ENCODE results near the gene SPRY4.
A peak's percentile ranks its signal among the peaks of the same experiment; 100 is the strongest.
"Not testable (repeated sequence)": the region's sequence is repeated elsewhere in the genome, so short reads cannot be mapped to it uniquely, and the experiment has no call there.

SPRY4 gene

DNA sequence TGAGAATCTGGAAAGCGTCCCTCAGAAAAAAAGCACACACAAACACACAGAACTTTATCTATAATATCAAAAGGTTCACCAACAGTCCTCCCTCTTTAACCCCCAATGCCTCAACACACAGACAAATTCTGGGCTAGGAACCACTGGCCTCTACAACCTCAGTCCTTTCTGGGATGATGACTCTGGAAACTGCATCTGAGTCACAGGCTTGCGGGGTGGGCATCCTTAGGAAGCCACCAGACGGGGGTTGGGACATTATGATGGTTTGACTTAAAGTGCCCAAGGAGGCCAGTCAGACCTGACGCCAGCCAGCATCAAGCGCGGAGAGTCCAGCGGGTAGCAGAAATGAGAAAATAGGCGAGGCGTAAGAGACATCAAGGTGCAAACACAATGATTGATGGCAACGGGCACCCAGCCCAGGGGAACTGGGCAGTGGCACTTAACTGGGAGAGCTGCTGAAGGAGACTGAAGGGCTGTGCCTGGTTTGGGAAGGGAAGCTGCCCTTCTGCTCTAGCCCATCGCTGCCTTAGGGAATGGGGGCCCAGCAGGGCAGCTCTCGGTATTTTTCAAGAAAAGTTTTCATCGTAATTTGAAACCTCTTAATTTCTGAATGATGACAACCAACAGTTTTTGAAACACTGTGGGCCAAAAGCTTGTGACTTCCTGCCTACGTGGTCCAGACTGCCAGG lies 20.7 kb downstream of the SPRY4 start:
- DNase-seq (ENCODE audit: low read depth): no peak
- H3K4me3 ChIP-seq (replicated peaks; ENCODE audit: low read depth, low read length): no peak overlapping the region
- TF ChIP-seq, protein P1, sequence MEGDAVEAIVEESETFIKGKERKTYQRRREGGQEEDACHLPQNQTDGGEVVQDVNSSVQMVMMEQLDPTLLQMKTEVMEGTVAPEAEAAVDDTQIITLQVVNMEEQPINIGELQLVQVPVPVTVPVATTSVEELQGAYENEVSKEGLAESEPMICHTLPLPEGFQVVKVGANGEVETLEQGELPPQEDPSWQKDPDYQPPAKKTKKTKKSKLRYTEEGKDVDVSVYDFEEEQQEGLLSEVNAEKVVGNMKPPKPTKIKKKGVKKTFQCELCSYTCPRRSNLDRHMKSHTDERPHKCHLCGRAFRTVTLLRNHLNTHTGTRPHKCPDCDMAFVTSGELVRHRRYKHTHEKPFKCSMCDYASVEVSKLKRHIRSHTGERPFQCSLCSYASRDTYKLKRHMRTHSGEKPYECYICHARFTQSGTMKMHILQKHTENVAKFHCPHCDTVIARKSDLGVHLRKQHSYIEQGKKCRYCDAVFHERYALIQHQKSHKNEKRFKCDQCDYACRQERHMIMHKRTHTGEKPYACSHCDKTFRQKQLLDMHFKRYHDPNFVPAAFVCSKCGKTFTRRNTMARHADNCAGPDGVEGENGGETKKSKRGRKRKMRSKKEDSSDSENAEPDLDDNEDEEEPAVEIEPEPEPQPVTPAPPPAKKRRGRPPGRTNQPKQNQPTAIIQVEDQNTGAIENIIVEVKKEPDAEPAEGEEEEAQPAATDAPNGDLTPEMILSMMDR (IDR thresholded peaks at IDR 0.05; ENCODE audit: low read length, missing control alignments): no peak

DNA sequence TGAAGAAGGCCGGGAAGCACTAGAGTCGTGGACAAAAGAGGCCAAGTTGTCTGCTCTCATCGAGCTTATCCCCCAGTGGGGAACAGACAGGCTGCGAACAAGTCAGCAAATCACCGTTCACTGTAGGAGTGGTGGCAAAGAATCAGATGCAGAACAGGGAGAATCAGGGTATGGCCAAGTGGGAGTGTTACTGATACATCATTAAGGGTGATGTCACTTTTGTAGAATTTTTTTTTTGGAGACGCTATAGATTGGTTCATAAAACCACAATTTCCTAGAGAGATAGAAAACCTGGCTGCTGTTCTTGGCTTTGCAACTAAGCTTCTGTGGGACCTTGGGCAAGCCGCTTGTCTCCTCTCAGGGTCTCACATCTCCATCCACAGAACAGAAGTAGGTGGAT lies 21.3 kb downstream of the SPRY4 start:
- peak; percentile 69 for DNase-seq (ENCODE audit: low read depth)
- TF ChIP-seq, protein P1 (IDR thresholded peaks at IDR 0.05; ENCODE audit: low read length, missing control alignments): no peak

DNA sequence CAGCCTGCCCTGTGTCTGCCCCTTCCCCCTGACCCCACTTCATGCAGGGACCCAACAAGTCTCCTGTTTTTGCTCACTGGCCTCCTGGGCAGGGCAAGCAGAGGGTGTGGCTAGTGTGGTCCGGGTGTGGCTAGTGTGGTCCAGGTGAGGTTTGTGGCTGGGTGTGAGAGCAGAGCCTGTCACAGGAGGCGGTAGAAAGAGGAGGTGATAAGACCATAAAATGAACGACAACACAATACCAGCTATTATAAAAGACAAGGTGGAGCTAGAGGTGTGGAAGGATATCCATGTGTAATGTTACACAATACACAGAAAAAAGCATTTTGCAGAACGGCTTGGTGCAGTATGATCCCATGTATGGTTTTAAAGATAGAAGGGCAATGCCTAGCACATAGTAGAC lies 23.3 kb downstream of the SPRY4 start:
- TF ChIP-seq, protein P1 (IDR thresholded peaks at IDR 0.05; ENCODE audit: low read length, missing control alignments): no peak
- H3K4me3 ChIP-seq (replicated peaks; ENCODE audit: low read depth, low read length): no peak overlapping the region
- DNase-seq (ENCODE audit: low read depth): no peak

More for the DNA sequence above, 21.3 kb downstream of the SPRY4 start:
- H3K4me3 ChIP-seq (replicated peaks; ENCODE audit: low read depth, low read length): no peak overlapping the region

DNA sequence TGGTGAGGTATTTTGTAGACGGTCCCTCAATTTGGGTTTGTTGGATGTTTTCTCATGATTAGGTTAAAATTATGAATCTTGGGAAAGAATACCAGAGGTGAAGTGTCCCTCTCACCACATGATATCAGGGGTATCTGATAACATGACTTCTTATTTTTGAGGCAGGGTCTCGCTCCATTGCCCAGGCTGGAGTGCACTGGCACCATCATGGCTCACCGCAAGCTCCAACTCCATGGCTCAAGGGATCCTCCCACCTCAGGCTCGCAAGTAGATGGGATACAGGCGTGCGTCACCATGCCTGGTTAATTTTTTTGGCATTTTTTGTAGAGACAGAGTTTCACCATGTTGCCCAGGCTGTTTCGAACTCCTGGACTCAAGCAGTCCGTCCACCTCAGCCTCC lies 24.1 kb downstream of the SPRY4 start:
- DNase-seq (ENCODE audit: low read depth): no peak
- H3K4me3 ChIP-seq (replicated peaks; ENCODE audit: low read depth, low read length): no peak overlapping the region
- TF ChIP-seq, protein P1 (IDR thresholded peaks at IDR 0.05; ENCODE audit: low read length, missing control alignments): no peak

DNA sequence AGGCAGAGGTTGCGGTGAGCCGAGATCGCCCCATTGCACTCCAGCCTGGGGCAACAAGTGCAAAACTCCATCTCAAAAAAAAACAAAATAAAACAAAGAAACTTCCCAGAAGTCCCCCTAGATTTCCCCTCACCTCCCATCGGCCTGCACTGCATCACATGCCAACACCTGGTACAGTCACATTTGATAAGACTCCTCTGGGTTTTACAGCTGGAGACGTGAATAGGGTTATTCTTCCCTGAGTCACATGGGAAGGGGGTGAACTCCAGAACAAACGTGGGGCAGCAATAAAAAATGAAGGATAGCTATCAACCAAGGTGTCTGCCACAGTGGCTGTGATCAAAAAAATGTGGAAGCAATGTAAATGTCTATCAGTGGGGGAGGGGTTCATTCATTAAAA lies 26.0 kb downstream of the SPRY4 start:
- DNase-seq (ENCODE audit: low read depth): no peak
- no peak overlapping the region for H3K4me3 ChIP-seq (replicated peaks; ENCODE audit: low read depth, low read length)
- TF ChIP-seq, protein P1 (IDR thresholded peaks at IDR 0.05; ENCODE audit: low read length, missing control alignments): no peak

DNA sequence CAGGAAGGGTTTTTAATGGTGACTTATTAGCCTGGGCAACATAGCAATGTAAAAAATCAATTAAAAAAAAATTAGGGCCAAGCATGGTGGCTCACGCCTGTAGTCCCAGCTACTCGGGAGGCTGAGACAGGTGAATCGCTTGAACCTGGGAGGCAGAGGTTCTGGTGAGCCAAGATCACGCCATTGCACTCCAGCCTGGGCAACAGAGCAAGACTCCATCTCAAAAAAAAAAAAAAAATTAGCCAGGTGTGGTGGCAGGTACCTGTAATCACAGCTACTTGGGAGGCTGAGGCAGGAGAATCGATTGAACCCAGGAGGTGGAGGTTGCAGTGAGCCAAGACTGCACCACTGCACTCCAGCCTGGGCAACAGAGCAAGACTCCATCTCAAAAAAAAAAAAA lies 27.0 kb downstream of the SPRY4 start:
- not testable (repeated sequence) for H3K4me3 ChIP-seq (replicated peaks; ENCODE audit: low read depth, low read length); DNase-seq (ENCODE audit: low read depth)

DNA sequence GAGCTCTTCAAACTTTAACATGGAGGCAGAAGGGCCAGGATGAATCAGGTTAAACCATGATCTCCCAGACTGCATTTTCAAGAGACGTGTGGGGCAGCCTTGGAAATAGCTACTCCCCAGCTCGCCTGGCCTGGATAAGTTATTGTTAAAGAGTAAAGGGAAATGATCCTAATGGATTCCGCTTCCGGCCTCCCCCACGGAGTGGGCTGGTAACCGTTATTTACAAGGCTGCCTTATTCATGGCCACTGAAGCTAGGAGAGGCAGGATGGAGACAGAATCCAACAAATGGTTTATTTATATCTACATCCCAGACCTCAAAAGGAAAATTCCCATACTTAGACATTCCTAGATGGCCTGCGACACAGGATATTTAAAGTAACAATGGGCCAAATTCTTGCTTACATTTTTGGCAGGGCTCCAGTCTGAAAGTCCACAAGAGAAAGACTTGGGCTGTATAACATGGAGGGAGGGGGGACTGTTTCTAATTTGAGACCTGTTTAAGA lies 27.9 kb downstream of the SPRY4 start:
- TF ChIP-seq, protein P1 (IDR thresholded peaks at IDR 0.05; ENCODE audit: low read length, missing control alignments): no peak
- H3K4me3 ChIP-seq (replicated peaks; ENCODE audit: low read depth, low read length): no peak overlapping the region
- peak; percentile 95 for DNase-seq (ENCODE audit: low read depth)

All from fibroblast of pulmonary artery (primary cell).